Germinal center (tissue), 1 donor: ENCODE results near the gene CABLES2.
A peak's percentile ranks its signal among the peaks of the same experiment; 100 is the strongest.

Experiments used
- DNase-seq: peaks from one replicate; pipeline ENCODE4 v3.0.0; 2012; ENCODE audit warnings: mixed read lengths, low spot score

Gene CABLES2

DNA sequence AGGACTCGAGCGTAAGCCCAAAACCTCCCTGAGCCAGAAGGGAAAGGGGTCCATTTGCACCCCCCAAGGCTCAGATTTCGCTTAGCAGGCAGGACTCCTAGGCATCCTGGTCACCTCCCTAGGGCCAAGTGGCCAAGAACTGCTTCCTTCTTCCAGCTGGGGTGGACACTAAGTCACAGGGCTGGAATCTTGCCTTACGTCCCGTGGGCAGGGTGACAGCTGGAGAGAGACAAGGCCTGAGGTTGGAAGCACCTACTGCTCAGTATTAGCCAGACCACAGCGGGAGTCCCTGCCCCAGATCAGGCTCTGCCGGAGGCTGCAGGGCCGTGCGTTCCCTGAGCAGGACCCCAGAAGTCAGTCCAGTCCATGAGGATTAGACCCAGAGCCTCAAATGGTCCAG is 59.6 kb downstream of the CABLES2 start:
- DNase-seq = no peak

DNA sequence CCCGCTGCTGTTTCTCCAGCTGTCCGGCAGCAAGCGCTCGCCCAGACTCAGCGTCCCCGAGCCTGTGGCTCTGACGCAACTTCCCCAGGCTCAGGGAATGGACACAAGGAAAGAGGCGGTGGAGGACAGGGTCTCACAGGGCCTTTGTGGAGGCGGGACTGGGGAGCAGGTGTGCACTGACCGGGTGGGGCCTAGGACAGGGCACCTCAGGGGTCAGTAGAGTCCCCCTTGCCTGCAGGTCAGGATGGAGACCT is 60.0 kb downstream of the CABLES2 start:
- DNase-seq = no peak

GRCh38 chr20:62346398-62347150 is 60.5 kb downstream of the CABLES2 start:
- DNase-seq = no peak

DNA sequence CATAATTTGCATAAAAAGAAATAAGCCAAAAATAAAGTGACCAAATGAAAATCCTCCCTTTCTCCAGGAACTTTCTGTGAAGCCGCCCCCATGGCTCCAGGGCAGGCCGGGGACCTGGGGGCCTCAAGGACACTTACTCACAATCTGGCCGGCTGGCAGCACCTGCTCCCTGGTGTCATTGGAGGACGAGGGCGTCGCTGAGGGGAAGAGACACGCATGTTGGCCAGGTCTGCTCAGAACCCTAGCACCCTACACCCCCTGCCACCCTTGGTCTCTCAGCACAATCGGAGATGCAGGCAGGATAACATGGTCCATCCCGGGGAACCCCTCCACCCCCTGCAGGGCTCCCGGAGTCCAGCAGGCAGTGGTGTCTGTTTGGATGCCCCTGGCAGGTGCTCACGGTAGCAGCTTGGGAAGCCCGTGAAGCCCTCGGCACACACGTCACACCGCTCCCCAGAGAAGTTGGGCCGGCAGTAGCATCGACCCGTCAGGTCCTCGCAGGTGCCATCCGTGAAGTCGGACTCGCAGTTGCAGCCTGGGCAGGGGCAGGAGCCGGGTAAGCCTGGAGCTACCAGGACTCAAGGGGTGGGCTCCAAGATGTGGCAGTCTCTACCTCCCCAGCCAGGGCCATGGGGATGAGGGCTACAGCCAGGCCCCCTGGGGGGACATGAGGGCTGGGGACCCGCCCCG is 61.3 kb downstream of the CABLES2 start:
- DNase-seq = no peak

- DNase-seq = no peak
Observed at GRCh38 chr20:62344782-62345181, 62.3 kb downstream of the CABLES2 start.

- no peak for DNase-seq
Observed at GRCh38 chr20:62344092-62344491, 63.0 kb downstream of the CABLES2 start.

DNA sequence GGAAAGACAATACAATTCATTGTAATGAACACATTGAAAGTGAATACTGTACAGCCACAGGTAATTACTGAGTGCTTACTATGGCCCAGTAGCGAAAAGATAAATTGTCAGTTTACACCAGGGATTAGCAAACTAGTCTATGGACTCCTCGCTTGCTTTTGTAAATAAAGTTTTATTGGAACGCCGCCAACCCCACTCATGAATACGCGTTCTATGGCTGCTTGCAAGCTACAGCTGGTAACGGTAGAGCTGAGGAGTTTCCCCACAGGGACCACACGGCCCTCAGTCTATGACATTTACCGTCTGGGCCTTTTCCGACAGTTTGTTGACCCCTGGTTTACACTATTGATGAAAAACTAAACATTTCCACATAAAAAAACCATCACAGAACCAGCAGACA is 64.2 kb downstream of the CABLES2 start:
- no peak for DNase-seq

GRCh38 chr20:62339647-62340062 is 67.4 kb downstream of the CABLES2 start:
- peak; percentile 61 for DNase-seq
